Measurements from ENCODE around the gene AURKAIP1. TPM values are rescaled to one million over a fixed set of nuclear protein-coding genes. Genes with fewer than 3 reads are reported as not detected.

Gene AURKAIP1
- total and polyA plus RNA-seq, 2 of the 13 experiments (the other 11 are each of a cell fraction or from before 2014, with no cell fraction given), result 69.5 to 175 TPM

GRCh38 chr1:1360506-1361169, 14.4 kb downstream of the AURKAIP1 start (continued):
- TF ChIP-seq ATF4 (CRISPR knock-in tag; IDR thresholded peaks at IDR 0.05) (no peak), FOXP4 (CRISPR knock-in tag; IDR thresholded peaks at IDR 0.05) (no peak), KLF13 (CRISPR knock-in tag; IDR thresholded peaks at IDR 0.05) (no peak), ZNF850 (CRISPR knock-in tag; conservative IDR thresholded peaks at IDR 0.05) (no peak), JUNB (CRISPR knock-in tag; IDR thresholded peaks at IDR 0.05; ENCODE audit: borderline replicate concordance) (peak; percentile 12; the same call in 1 of the 2 replicates), JARID2 (CRISPR knock-in tag; IDR thresholded peaks at IDR 0.05; ENCODE audit: insufficient replicate concordance) (no peak), HNF4G (IDR thresholded peaks at IDR 0.05; ENCODE audit: borderline replicate concordance, low read depth, low read length) (no peak), HNF4G (CRISPR knock-in tag; IDR thresholded peaks at IDR 0.05; ENCODE audit: borderline replicate concordance, low read depth) (no peak), GZF1 (CRISPR knock-in tag; IDR thresholded peaks at IDR 0.05) (no peak), ZNF256 (CRISPR knock-in tag; conservative IDR thresholded peaks at IDR 0.05) (no peak), MXI1 (IDR thresholded peaks at IDR 0.05; ENCODE audit: borderline replicate concordance, low read depth, low read length) (no peak), ZNF670 (CRISPR knock-in tag; IDR thresholded peaks at IDR 0.05; ENCODE audit: borderline replicate concordance) (no peak), NR0B2 (CRISPR knock-in tag; IDR thresholded peaks at IDR 0.05) (no peak), ZNF605 (CRISPR knock-in tag; IDR thresholded peaks at IDR 0.05) (no peak), FIP1L1 (IDR thresholded peaks at IDR 0.05; ENCODE audit: borderline replicate concordance, insufficient read depth, low read depth, low read length) (no peak), FOXA1 (IDR thresholded peaks at IDR 0.05) (peak; percentile 15; the same call in 1 of the 2 replicates), FOXA1 (CRISPR knock-in tag; IDR thresholded peaks at IDR 0.05) (no peak), ZNF124 (CRISPR knock-in tag; IDR thresholded peaks at IDR 0.05) (no peak), ZBED4 (CRISPR knock-in tag; IDR thresholded peaks at IDR 0.05; ENCODE audit: borderline replicate concordance) (no peak), E2F2 (CRISPR knock-in tag; IDR thresholded peaks at IDR 0.05; ENCODE audit: borderline replicate concordance) (no peak), ZFX (CRISPR knock-in tag; IDR thresholded peaks at IDR 0.05; ENCODE audit: low read depth) (no peak)
